GM23338 (cell line): ENCODE measurements around the gene NRDE2. TPM values are rescaled to one million over a fixed set of nuclear protein-coding genes. Genes with fewer than 3 reads are reported as not detected.
A peak's percentile ranks its signal among the peaks of the same experiment; 100 is the strongest.

Experiments
- ATAC-seq: fragments of 200-7000 bp; cut with Tn5 transposase; 3 replicates; pipeline ENCODE4 v1.9.1; 2020
- DNase-seq: peaks from one replicate; pipeline ENCODE4 v3.0.0-alpha.2; 2015; ENCODE audit warnings: low spot score
- H2AFZ ChIP-seq: fragments of 200-600 bp; sonication (generic); 2 replicates; pipeline ENCODE4 v1.8.0; 2016; ENCODE audit warnings: antibody characterized with exemption, mild to moderate bottlenecking, moderate library complexity
- H3F3A ChIP-seq: fragments of 200-600 bp; sonication (generic); replicated peaks from 2 replicates; pipeline ENCODE4 v1.8.0; 2017; ENCODE audit warnings: antibody characterized with exemption, mixed run types, low read depth
- H3K27ac ChIP-seq: fragments of 200-600 bp; sonication (generic); 2 replicates; pipeline ENCODE4 v1.6.1; 2016; ENCODE audit warnings: low read depth
- H3K27me3 ChIP-seq: fragments of 200-600 bp; sonication (generic); 2 replicates; pipeline ENCODE4 v1.8.0; 2016; ENCODE audit warnings: mild to moderate bottlenecking, mixed run types, moderate library complexity; ENCODE audit not compliant: insufficient read depth
- H3K36me3 ChIP-seq: fragments of 200-600 bp; sonication (generic); 2 replicates; pipeline ENCODE4 v1.8.0; 2016; ENCODE audit warnings: mild to moderate bottlenecking; ENCODE audit not compliant: insufficient read depth
- H3K4me1 ChIP-seq: fragments of 200-600 bp; sonication (generic); 2 replicates; pipeline ENCODE4 v1.8.0; 2016; ENCODE audit warnings: mild to moderate bottlenecking, moderate library complexity; ENCODE audit not compliant: insufficient read depth
- H3K4me2 ChIP-seq: fragments of 200-600 bp; sonication (generic); 2 replicates; pipeline ENCODE4 v1.7.1; 2017; ENCODE audit warnings: mixed run types
- H3K4me3 ChIP-seq: fragments of 200-600 bp; sonication (generic); 2 replicates; pipeline ENCODE4 v1.6.1; 2016; ENCODE audit warnings: mixed run types
- H3K79me2 ChIP-seq: fragments of 200-600 bp; sonication (generic); replicated peaks from 2 replicates; pipeline ENCODE4 v1.8.0; 2017; ENCODE audit warnings: mild to moderate bottlenecking; ENCODE audit not compliant: insufficient read depth
- H3K9me2 ChIP-seq: fragments of 200-600 bp; sonication (generic); 2 replicates; pipeline ENCODE4 v1.8.0; 2017; ENCODE audit not compliant: insufficient read depth
- H4K20me1 ChIP-seq: fragments of 200-600 bp; sonication (generic); replicated peaks from 2 replicates; pipeline ENCODE4 v1.8.0; 2017; ENCODE audit warnings: mild to moderate bottlenecking; ENCODE audit not compliant: insufficient read depth
- H3K27ac Mint-ChIP-seq: 2 replicates; pipeline ENCODE4 v1.8.0; 2020; ENCODE audit warnings: inconsistent platforms, mild to moderate bottlenecking, moderate library complexity, mixed read lengths
- H3K27me3 Mint-ChIP-seq: 3 replicates; pipeline ENCODE4 v1.8.0; 2022; ENCODE audit warnings: low read depth, mild to moderate bottlenecking, moderate library complexity, mixed read lengths, inconsistent platforms; ENCODE audit not compliant: insufficient read depth, poor library complexity
- H3K36me3 Mint-ChIP-seq: 3 replicates; pipeline ENCODE4 v1.8.0; 2021; ENCODE audit warnings: low read depth, mild to moderate bottlenecking, inconsistent platforms, moderate library complexity, mixed read lengths
- H3K4me1 Mint-ChIP-seq: 3 replicates; pipeline ENCODE4 v1.8.0; 2020; ENCODE audit warnings: mild to moderate bottlenecking, inconsistent platforms, mixed read lengths
- H3K4me3 Mint-ChIP-seq: 3 replicates; pipeline ENCODE4 v1.8.0; 2021; ENCODE audit warnings: moderate library complexity, mild to moderate bottlenecking, inconsistent platforms, mixed read lengths
- H3K9me3 Mint-ChIP-seq: 3 replicates; pipeline ENCODE4 v1.8.0; 2020; ENCODE audit warnings: moderate library complexity, mild to moderate bottlenecking, inconsistent platforms, mixed read lengths
- JUNB ChIP-seq: IDR thresholded peaks from one replicate; pipeline ENCODE4 v1.6.1; 2016; ENCODE audit warnings: antibody characterized with exemption; ENCODE audit not compliant: unreplicated experiment
- STAT1 ChIP-seq: IDR thresholded peaks from one replicate; pipeline ENCODE4 v1.6.1; 2016; ENCODE audit warnings: antibody characterized with exemption; ENCODE audit not compliant: unreplicated experiment
- ZNF114 ChIP-seq: fragments of 250-450 bp; sonication (Bioruptor Pico); IDR thresholded peaks from 2 replicates; pipeline ENCODE4 v1.5.0; 2020; ENCODE audit warnings: mild to moderate bottlenecking, moderate library complexity
- ZNF331 ChIP-seq: fragments of 250-450 bp; sonication (Bioruptor Pico); IDR thresholded peaks from 2 replicates; pipeline ENCODE4 v1.5.0; 2020; ENCODE audit warnings: low read depth, mild to moderate bottlenecking, moderate library complexity
- ZNF462 ChIP-seq: fragments of 250-450 bp; sonication (Bioruptor Pico); IDR thresholded peaks from 2 replicates; pipeline ENCODE4 v1.5.0; 2020; ENCODE audit warnings: mild to moderate bottlenecking, moderate library complexity
- polyA plus RNA-seq: library from polyadenylated mRNA; unstranded; fragments of >200 nt; fragmentation: Nextera tagmentation; extraction: Ambion mirVana; gene quantifications from 2 replicates; pipeline ENCODE4 v1.2.1, GENCODE V29; 2016
- total RNA-seq: library from RNA; depleted of rRNA; stranded (reverse); fragments of >200 nt; shearing (Covaris generic); gene quantifications from 2 replicates; pipeline ENCODE4 v1.2.3, GENCODE V29; 2014
- TF ChIP-seq, protein P1 (sequence below), 2 experiments: fragments of 200-600 bp in 1 of 2; sonication (generic) in 1 of 2; conservative IDR thresholded peaks; 2 replicates each; pipeline versions ENCODE4 v1.5.1 to v1.6.1; 2016 to 2017; ENCODE audit warnings: antibody characterized with exemption in 2 of 2, low read depth in 2 of 2, mild to moderate bottlenecking in 2 of 2, moderate library complexity in 1 of 2
- TF ChIP-seq, protein P2 (sequence below): IDR thresholded peaks from 2 replicates; pipeline ENCODE4 v1.6.1; 2016; ENCODE audit warnings: antibody characterized with exemption

NRDE2 gene
- total and polyA plus RNA-seq, 2 experiments from 2014 or later: 9.8 to 20.6 TPM

- TF ChIP-seq ZNF462 (CRISPR knock-in tag): no peak
- no peak for TF ChIP-seq ZNF114 (CRISPR knock-in tag)
- no peak for TF ChIP-seq ZNF331 (CRISPR knock-in tag)
Measured at GRCh38 chr14:90317286-90317685, 14.5 kb downstream of the NRDE2 start (continued).

DNA sequence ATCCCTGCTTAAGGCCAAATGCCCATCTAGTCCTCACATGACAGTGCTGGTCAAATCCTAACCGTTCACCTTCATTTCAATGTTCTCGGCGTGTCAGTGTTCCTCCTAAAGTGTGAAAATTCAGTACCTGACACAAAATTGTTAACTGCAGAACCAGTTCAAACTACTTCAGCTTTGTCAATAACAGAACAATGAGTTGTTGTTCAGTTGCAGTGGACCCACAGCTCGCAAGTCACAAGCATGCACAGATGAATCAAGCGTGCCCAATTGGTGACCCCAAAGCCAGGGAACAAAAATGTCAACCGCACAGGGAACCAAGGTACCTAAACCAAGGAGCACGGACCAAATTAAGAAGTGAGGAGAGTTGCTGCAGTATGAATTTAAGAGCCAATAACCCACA lies 23.2 kb downstream of the NRDE2 start:
- H3K4me1 Mint-ChIP-seq: peaks cover 26% of the 10 kb centered on the region
- H3K27ac Mint-ChIP-seq: peak overlapping the region; percentile 45; the same call in 1 of the 2 replicates
- Histone ChIP-seq H3K79me2 (no peaks in the 10 kb centered on the region), H3K27ac (no peak overlapping the region), H3K27me3 (no peaks in the 10 kb centered on the region), H3F3A (no peaks in the 10 kb centered on the region; the same call in 1 of the 2 replicates), H3K36me3 (0 out of 2 replicates have a peak, but pooled peaks cover 8% of the 10 kb centered on the region), H3K4me1 (peaks cover 20% of the 10 kb centered on the region), H2AFZ (no peak overlapping the region), H4K20me1 (0 out of 2 replicates have a peak, but pooled peaks cover 5% of the 10 kb centered on the region), H3K4me3 (no peak overlapping the region), H3K4me2 (no peak overlapping the region), H3K9me2 (no peaks in the 10 kb centered on the region)
- no peaks in the 10 kb centered on the region; the same call in 2 of the 3 replicates for H3K9me3 Mint-ChIP-seq
- H3K27me3 Mint-ChIP-seq: no peaks in the 10 kb centered on the region
- H3K4me3 Mint-ChIP-seq: no peak overlapping the region
- peaks cover 32% of the 10 kb centered on the region for H3K36me3 Mint-ChIP-seq
- ATAC-seq (no peak), DNase-seq (no peak)
- TF ChIP-seq JUNB (no peak), STAT1 (no peak)
- TF ChIP-seq, protein P1, sequence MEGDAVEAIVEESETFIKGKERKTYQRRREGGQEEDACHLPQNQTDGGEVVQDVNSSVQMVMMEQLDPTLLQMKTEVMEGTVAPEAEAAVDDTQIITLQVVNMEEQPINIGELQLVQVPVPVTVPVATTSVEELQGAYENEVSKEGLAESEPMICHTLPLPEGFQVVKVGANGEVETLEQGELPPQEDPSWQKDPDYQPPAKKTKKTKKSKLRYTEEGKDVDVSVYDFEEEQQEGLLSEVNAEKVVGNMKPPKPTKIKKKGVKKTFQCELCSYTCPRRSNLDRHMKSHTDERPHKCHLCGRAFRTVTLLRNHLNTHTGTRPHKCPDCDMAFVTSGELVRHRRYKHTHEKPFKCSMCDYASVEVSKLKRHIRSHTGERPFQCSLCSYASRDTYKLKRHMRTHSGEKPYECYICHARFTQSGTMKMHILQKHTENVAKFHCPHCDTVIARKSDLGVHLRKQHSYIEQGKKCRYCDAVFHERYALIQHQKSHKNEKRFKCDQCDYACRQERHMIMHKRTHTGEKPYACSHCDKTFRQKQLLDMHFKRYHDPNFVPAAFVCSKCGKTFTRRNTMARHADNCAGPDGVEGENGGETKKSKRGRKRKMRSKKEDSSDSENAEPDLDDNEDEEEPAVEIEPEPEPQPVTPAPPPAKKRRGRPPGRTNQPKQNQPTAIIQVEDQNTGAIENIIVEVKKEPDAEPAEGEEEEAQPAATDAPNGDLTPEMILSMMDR (conservative IDR thresholded peaks at IDR 0.05; ENCODE audit: low read depth in 2 of 2): no peak
- TF ChIP-seq, protein P2, sequence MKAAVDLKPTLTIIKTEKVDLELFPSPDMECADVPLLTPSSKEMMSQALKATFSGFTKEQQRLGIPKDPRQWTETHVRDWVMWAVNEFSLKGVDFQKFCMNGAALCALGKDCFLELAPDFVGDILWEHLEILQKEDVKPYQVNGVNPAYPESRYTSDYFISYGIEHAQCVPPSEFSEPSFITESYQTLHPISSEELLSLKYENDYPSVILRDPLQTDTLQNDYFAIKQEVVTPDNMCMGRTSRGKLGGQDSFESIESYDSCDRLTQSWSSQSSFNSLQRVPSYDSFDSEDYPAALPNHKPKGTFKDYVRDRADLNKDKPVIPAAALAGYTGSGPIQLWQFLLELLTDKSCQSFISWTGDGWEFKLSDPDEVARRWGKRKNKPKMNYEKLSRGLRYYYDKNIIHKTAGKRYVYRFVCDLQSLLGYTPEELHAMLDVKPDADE: no peak
